ENCODE results near the gene ETS1. TPM values are rescaled to one million over a fixed set of nuclear protein-coding genes. Genes with fewer than 3 reads are reported as not detected.

The ETS1 gene
- total RNA-seq, 1 experiment from 2014 or later = 29.9 TPM

- Histone ChIP-seq H3T11ph (ENCODE audit: low read length) (no peak overlapping the region), H2AK5ac (ENCODE audit: insufficient read length, low read length) (no peak overlapping the region), H3K9ac (ENCODE audit: extremely low read depth, insufficient read length, low read length) (no peak overlapping the region), H3K23me2 (ENCODE audit: insufficient read length, low read depth, low read length, poor library complexity, severe bottlenecking) (no peaks in the 10 kb centered on the region), H3K4ac (ENCODE audit: low read depth, low read length) (no peak overlapping the region), H3K27me3 (ENCODE audit: insufficient read depth, low read length) (no peaks in the 10 kb centered on the region), H2BK12ac (ENCODE audit: insufficient read length, low read depth, low read length) (no peak overlapping the region), H4K20me1 (ENCODE audit: control insufficient read depth, insufficient read depth, insufficient read length) (no peaks in the 10 kb centered on the region), H2BK120ac (ENCODE audit: low read depth, low read length, poor library complexity, severe bottlenecking) (no peak overlapping the region), H2AFZ (ENCODE audit: low read length) (no peak overlapping the region), H2BK15ac (ENCODE audit: low read depth, low read length) (no peak overlapping the region), H3K79me1 (ENCODE audit: insufficient read depth, low read depth, low read length, poor library complexity, severe bottlenecking) (no peaks in the 10 kb centered on the region), H3K4me2 (ENCODE audit: insufficient read depth, insufficient read length, low read length) (no peak overlapping the region), H2BK5ac (ENCODE audit: insufficient read length, low read length) (no peak overlapping the region), H4K91ac (ENCODE audit: insufficient read length, low read depth, low read length) (no peak overlapping the region), H3K79me2 (ENCODE audit: insufficient read depth, low read length) (no peaks in the 10 kb centered on the region), H3K14ac (ENCODE audit: insufficient read depth, low read length) (no peak overlapping the region), H3K9me3 (ENCODE audit: control insufficient read depth, low read depth, low read length) (no peaks in the 10 kb centered on the region), H3K4me1 (ENCODE audit: insufficient read depth, low read length) (no peaks in the 10 kb centered on the region), H4K8ac (replicated peaks; ENCODE audit: insufficient read length, low read depth, low read length) (no peak overlapping the region), H3K56ac (ENCODE audit: insufficient read length, low read depth, low read length) (no peak overlapping the region), H3K23ac (ENCODE audit: insufficient read length, low read depth, low read length) (no peak overlapping the region), H4K5ac (ENCODE audit: insufficient read length, low read depth, low read length) (no peak overlapping the region), H2BK20ac (ENCODE audit: low read depth, low read length, poor library complexity, severe bottlenecking) (no peak overlapping the region), H3K27ac (ENCODE audit: insufficient read length, low read depth, low read length) (no peak overlapping the region), H3K18ac (ENCODE audit: insufficient read length, low read depth, low read length) (no peak overlapping the region)
- no peak for TF ChIP-seq CTCF (conservative IDR thresholded peaks at IDR 0.05)
- no peaks in the 10 kb centered on the region; the same call in 1 of the 2 replicates for H3K27me3 Mint-ChIP-seq (ENCODE audit: low read depth)
- WGBS (ENCODE audit: extremely low coverage, insufficient read length, low lambda C conversion rate) = no CpG with 5 or more reads among the region's 3 CpGs
- H3K4me3 Mint-ChIP-seq = no peak overlapping the region
- no peaks in the 10 kb centered on the region for H3K4me1 Mint-ChIP-seq
- no peak for DNase-seq
- H3K27ac Mint-ChIP-seq = no peak overlapping the region
- H3K36me3 Mint-ChIP-seq (ENCODE audit: insufficient read depth in 1 of 3, low read depth in 3 of 3) = no peaks in the 10 kb centered on the region
- H3K9me3 Mint-ChIP-seq = no peaks in the 10 kb centered on the region
Measured at GRCh38 chr11:128434818-128435217, 152.5 kb downstream of the ETS1 start.

All from H9 (cell line).